ENCODE data around the gene TBR1.

Gene TBR1

DNA sequence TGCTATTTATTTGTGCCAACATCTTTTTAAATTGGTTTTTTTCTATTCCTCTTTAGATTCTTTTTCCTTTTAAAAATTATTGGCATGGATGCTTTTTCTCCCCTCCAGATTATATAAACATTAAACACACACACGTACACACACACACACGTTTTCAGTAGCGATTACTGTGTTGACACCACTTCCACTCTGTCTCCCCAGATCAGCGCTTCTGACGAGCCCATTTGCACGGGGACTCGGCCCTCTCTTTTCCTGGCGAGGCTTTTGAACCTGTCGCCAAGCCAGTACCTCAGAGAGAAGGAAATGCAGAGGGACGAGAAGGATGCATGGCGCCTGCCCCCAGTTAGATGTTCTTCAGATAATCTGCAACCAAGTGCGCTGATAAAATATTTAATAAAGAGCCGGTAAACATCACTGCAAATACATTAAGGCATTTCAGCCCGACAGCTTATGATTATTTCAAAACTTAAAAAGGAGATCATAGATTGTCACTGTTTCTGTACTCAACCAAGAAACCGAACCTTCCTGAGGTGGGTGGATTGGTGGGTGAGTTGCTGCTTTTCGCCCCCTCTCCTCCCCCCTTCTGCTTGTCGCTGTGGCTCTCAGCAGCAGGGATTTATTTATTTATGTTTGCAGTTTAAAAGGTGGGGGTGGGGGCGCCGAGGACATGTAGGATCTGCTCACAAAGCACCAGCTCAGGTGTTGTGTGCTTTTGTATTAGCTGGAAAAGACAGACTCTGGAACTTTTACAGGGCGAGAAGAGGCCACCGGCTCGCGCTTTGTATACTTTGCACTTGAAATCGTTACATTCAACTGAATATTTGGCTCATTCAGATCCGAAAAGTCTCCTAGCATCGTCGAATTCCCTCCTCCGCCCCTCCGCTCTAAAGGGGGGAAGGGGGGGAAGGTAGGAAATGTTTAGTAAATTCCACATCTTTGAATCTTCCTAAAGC, 787 bp upstream of the TBR1 start:
- DNase-seq: no peak

DNA sequence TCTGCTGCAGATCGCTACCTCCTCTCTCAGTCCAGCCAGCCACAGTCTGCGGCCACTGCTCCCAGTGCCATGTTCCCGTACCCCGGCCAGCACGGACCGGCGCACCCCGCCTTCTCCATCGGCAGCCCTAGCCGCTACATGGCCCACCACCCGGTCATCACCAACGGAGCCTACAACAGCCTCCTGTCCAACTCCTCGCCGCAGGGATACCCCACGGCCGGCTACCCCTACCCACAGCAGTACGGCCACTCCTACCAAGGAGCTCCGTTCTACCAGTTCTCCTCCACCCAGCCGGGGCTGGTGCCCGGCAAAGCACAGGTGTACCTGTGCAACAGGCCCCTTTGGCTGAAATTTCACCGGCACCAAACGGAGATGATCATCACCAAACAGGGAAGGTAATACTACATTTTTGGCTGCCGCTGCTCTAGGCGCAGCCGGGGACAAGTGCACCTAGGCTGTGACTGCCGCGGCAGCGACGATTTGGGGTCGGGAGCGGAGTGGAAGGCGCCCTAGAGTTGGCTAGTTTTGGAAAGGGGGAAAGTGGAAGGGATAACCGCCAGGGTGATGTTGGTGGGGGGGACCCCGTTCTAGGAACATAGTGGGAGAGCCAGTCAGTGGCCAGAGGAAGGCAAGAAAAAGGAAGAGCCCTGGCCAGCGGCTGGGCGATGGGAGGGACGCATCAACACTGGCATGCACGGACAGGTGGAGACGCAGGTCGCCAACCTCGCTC, 776 bp downstream of the TBR1 start:
- no peak for DNase-seq

DNA sequence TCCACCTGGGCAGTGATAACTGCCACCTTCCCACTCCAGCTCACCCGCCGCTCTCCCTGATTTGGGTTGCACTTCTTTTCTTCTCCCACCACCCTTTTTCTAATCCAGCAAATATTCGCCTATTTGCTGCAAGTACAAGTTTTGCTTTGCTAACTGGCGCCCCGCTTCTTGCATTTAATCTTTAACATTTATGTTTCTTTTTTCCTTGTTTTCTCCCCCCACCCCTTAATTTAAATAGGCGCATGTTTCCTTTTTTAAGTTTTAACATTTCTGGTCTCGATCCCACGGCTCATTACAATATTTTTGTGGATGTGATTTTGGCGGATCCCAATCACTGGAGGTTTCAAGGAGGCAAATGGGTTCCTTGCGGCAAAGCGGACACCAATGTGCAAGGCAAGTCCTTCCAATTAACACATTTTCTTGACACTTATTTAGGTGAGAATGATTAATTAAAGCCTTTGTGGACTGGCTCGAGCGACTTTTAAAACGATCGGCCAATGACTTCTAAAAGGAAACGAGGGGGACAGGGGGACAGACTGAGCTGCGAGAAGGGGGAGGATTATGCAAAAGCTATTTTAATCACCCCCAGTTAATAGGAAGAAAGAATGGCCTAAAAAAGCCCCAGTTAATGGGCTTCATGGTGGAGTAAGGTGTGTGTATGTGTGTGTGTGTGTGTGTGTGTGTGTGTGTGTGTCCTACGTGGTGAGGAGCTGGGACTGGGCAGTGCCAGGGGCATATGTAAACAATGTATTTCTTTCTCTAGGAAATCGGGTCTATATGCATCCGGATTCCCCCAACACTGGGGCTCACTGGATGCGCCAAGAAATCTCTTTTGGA, 1.6 kb downstream of the TBR1 start:
- no peak for DNase-seq

DNA sequence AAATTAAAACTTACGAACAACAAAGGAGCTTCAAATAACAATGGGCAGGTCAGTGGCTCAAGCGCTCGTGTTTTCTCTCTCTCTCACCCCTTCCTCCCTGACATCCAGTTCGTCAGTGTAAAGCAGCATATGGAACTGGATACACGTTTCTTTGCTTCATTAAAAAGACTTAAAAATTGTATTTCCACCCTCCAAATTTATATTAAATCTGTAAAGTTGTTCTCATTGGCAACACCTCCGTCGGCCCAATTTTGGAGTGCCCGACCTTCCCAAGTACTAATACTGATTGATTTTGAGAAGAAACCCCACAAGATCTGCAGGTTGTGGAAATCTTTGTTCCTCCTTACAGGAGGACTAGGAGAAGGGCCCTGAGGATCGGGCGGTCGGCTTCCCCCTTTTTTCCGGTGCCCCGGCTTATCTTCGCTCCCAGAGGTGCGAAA, 2.2 kb downstream of the TBR1 start:
- DNase-seq: no peak

DNA sequence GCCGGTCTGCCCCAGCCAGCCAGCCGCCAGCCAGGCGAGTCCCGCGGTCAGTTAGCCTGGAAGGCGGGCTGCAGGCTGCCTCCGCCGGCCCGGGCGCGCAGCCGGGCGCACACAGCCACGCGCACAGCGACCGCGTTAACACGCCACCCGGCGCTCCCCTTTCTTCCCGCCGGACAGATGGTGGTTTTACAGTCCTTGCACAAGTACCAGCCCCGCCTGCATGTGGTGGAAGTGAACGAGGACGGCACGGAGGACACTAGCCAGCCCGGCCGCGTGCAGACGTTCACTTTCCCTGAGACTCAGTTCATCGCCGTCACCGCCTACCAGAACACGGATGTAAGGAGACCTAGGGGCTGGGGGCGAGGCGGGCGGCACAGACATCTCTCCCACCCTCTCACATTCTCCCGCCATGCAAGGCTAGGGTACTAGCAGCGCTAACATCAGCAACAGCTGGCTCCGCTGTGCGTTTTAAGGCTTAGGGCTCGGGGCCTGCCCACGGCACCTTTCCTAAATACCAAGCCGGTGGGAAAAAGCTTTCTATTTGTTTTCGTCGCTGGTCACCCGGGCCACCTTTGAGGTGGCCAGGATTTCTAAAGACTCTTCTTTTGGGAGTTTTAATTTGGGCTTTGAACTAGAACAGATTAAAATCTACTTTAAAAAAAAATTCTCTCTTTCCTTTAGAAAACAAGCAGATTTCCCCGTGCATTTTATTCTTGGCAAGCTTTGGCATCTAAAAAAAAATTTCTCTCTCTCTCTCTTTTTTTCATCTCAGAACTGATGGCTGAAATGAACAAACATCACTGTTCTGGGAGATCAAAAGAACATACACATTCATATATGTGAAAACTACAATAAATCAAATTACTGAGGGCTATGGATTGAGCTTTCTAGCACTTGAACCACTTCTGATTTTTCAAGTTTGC, 2.9 kb downstream of the TBR1 start:
- DNase-seq: no peak

DNA sequence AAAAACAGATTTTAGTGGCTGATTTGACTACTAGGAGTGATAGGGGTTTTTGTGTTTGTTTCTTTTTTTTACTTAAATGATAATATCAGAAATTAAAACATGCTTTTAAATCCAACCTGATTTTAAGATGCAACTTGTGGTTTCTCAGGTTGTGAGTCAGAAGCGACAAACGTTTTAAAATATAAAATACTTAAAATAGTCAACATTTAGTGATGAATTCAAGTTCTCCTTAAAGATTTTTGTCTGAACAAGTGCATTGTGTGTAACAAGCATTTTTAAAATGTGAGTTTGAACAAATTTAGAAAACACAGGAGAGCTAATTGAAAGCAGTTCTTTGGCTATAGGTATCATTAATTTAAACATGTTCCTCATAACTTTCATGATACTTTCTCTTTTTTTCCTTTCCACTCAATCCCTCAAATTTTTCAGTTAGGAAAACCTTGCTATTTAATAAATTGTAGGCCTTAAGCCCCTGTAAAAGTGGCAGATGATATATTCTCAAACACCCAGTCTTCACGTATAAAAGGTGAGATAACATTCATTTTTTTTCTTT, 3.6 kb downstream of the TBR1 start:
- DNase-seq: no peak

DNA sequence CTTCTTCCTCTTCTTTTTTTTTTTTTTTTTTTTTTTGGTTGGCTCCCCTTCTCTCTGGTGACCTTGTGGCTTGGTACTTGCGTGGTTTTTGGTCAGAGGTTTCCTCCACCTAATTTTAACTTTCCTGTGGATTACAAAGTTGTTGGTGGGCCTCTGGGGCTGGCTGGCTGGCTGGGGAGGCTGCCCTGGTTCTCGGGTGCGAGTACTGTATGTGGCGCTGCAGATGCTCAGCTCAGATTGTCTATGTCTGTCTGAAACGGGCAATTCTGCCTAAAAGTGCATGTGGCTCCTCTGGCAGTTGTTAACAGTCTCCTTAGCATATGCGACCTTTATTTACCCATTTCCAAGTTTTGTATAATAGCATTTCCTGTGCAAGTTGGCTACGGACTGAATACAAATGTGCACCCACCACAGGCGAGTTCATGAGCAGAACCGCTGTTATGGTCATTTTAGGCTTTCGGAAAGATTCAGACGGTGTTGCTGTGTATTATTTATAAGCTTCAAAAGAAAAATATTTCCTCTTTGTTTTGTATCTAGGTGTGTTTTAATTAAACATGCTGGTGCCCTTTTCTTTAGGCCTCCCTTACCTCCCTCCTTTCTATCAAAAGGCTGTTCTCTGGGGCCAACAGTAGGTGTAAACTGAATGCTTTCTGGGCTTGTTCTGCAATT, 4.4 kb downstream of the TBR1 start:
- DNase-seq: no peak

DNA sequence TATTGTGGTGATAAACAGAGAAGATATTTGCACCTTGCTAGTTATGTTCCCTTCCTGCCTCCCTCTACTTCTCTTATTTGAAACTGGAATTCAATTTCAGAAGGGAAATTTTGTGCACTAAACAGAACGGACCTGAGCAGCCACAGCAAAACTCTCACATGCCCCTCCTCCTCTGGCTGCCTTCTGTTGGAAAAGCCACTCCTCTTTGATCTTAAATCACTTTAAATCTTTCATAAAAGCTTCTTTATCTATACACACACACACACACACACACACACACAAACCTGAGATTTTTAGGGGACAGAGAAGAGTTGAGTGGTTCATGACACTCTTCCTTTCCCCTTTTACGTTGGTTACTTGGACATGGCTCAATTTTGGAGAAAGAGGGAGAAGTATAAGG, 5.6 kb downstream of the TBR1 start:
- DNase-seq: no peak

DNA sequence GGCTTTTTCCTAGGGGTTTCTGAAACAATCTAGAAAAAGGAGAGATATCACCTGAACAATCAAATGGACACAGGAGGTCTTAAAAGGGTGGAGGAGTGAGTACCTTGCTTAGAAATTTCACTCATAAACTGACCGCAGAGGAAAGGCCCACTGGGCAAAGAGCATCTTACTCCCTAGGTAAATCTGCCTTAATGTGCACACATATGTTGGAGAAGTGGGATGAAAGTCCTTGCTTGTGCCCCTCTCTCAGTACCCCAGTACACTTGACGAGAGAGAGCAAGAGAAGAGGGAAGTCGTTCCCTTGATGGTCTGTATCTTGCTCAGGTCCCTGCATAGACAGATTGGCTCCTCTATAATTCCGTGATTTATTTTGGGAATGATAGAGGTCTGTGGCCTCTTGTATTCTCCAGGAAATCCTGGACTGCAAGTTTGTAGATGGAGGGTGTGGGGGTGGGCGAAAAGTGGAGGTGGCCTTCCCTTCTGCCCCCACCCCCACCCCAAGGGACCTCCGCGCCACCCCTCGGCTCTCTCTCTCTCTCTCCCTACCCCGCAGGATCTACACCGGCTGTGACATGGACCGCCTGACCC, 6.8 kb downstream of the TBR1 start:
- DNase-seq: no peak

DNA sequence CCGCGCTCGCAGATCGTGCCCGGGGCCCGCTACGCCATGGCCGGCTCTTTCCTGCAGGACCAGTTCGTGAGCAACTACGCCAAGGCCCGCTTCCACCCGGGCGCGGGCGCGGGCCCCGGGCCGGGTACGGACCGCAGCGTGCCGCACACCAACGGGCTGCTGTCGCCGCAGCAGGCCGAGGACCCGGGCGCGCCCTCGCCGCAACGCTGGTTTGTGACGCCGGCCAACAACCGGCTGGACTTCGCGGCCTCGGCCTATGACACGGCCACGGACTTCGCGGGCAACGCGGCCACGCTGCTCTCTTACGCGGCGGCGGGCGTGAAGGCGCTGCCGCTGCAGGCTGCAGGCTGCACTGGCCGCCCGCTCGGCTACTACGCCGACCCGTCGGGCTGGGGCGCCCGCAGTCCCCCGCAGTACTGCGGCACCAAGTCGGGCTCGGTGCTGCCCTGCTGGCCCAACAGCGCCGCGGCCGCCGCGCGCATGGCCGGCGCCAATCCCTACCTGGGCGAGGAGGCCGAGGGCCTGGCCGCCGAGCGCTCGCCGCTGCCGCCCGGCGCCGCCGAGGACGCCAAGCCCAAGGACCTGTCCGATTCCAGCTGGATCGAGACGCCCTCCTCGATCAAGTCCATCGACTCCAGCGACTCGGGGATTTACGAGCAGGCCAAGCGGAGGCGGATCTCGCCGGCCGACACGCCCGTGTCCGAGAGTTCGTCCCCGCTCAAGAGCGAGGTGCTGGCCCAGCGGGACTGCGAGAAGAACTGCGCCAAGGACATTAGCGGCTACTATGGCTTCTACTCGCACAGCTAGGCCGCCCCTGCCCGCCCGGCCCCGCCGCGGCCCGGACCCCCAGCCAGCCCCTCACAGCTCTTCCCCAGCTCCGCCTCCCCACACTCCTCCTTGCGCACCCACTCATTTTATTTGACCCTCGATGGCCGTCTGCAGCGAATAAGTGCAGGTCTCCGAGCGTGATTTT, 7.6 kb downstream of the TBR1 start:
- no peak for DNase-seq

DNA sequence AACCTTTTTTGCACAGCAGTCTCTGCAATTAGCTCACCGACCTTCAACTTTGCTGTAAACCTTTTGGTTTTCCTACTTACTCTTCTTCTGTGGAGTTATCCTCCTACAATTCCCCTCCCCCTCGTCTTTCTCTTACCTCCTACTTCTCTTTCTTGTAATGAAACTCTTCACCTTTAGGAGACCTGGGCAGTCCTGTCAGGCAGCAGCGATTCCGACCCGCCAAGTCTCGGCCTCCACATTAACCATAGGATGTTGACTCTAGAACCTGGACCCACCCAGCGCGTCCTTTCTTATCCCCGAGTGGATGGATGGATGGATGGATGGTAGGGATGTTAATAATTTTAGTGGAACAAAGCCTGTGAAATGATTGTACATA, 8.3 kb downstream of the TBR1 start:
- DNase-seq: no peak

DNA sequence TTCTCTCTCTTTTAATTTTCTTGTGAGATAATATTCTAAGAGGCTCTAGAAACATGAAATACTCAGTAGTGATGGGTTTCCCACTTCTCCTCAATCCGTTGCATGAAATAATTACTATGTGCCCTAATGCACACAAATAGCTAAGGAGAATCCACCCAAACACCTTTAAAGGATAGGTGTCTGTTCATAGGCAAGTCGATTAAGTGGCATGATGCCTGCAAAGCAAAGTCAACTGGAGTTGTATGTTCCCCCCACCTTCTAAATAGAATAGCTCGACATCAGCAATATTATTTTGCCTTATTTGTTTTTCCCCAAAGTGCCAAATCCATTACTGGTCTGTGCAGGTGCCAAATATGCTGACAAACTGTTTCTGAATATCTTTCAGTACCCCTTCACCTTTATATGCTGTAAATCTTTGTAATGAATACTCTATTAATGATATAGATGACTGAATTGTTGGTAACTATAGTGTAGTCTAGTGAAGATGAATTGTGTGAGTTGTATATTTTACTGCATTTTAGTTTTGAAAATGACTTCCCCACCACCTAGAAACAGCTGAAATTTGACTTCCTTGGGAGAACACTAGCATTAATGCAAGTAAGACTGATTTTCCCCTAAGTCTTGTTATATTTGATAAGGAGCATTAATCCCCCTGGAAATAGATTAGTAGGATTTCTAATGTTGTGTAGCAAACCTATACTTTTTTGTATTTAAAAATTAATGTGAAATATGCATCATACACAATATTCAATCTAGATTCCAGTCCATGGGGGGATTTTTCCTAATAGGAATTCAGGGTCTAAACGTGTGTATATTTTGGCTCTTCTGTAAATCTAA, 9.0 kb downstream of the TBR1 start:
- no peak for DNase-seq

DNA sequence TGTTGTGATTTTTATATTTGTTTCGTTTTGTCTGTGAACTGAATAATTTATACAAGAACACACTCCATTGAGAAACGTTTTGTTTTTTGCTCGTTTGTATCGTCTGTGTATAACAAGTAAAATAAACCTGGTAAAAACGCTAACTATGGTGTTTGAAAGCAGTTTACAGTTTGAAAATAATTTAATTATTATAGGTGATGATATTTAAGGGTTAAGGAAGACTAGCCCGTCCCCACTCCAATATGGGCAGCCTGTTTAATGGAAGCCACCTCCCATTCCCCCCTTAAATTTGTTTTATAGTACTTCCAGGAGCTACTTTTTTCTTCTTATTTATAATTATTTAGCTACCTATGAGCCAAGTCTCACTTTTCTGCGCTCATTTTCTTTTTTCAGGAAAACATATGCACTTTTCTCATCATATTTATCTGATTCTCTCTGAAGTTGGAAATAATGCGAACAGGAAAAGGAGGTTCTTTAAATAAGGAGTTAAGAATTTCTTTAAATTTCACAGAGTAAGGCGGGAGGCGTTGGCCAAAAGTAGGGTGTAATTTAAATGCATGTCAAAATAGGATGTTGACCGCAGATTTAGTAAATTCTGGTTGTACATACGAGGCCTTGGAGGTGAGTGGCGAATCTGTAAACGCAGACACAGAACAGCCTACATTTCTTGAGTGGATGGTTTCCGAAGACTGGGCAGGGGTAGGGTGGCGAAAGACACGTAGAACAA, 9.8 kb downstream of the TBR1 start:
- DNase-seq: no peak

DNA sequence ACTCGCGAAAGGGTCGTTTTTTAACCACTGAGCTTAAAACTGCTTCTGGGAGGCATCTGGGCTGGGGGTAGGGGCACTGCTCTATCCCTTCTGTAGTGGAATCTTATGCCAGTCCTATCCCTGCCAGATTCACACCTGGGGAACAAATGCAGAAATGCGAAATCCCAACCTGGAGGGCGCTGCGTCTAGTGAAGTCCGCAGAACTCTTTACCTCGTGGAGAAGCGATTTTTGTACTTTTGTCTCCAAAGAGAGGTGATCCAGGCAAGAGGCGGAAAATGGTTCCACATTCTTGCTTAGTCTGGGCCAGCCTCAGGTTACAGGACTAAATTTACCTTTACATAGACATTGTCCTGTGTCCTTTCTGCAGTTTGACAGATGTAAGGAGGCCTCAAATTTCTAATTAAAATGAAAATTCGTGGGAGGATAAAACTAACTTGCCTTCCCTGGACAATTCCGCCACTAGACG, 10.4 kb downstream of the TBR1 start:
- DNase-seq: no peak

DNA sequence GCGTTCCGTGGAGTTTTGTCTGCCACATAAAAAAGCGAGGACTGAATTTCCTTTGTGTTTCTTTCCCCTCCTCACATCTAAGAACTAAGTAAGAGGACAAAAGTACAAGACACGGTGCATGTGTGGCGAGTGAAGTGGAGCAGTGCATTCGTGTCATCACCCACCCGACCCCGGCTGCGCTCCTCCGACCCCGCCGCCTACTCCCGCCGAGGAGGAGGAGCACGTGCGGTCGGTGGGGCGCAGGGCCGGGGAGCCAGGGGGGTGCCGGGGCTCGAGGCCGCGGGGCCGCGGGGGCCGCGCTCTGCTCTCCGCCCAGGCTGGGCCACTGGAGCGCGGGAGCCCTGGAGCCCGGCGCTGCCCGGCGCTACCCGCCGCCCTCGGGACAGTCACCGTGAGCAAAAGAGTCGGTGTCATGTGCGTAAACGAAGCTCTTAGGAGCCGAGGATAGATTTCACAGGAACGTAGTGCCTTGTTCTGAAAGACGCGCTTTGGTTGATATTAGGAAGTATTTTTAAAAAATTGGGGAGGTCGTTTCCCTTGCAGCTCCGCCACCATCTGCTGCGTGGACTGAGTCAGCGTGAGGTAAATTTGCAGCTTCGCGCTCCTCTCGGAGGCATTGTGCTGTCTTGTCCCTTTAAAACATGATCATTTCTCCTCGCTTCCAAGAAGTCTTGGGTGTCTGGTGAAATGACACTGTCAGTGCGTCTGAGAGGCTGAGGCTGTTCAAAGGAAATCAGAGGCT, 11.0 kb downstream of the TBR1 start:
- no peak for DNase-seq

DNA sequence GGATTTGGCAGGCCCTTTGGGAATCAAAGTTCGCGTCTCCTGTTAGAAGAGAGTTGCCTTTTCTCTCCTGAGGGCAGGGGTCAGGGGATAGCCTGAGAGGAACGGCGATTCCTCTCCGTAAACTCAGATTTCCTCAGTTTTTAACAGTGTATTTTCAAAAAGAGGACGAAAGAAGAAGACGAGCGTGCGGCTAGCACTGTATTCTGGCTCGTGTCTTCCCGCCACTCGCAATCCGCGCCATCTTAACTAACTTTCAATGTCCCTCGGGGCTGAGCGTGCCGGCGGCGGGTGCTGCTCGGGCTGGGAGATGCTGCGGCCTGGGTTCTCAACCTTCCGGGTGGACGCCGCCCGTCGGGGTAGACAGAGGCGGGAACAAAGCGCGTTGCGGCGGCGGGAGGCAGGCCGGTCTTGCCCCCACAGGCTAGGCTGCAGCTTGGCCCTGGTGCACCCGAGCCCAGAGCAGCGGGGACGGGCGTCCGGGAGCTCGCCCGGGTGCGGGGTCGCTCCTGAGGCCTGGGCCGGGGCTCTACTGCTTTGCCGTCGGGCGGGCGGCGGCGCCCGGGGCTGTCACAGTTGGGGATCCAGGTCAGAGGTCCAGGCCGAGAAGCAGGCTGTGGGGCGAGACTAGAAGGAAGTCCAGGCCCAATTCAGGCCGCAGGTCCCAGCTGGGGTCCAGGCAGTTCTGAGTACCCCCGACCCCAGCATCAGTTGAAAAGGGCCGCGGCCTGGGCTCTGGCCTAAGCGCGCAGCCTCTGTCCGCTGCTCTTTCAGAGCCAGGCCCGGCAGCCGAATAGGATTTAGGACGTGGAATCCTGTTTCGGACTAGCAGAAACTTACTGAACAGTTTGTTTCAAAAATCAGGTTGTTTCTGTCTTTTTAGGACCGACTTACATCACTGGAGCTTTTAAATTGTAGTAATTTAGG, 11.8 kb downstream of the TBR1 start:
- no peak for DNase-seq
